GM12872 (cell line): Measurements from ENCODE around the gene LPP.

Experiments
- TF ChIP-seq, protein P1 (sequence below): IDR thresholded peaks from 3 replicates; pipeline ENCODE4 v1.5.1; 2011; ENCODE audit warnings: low read depth, mild to moderate bottlenecking, low read length, moderate library complexity; ENCODE audit not compliant: insufficient read depth

Gene LPP

GRCh38 chr3:188516515-188516914, 362.6 kb downstream of the LPP start:
- TF ChIP-seq, protein P1, sequence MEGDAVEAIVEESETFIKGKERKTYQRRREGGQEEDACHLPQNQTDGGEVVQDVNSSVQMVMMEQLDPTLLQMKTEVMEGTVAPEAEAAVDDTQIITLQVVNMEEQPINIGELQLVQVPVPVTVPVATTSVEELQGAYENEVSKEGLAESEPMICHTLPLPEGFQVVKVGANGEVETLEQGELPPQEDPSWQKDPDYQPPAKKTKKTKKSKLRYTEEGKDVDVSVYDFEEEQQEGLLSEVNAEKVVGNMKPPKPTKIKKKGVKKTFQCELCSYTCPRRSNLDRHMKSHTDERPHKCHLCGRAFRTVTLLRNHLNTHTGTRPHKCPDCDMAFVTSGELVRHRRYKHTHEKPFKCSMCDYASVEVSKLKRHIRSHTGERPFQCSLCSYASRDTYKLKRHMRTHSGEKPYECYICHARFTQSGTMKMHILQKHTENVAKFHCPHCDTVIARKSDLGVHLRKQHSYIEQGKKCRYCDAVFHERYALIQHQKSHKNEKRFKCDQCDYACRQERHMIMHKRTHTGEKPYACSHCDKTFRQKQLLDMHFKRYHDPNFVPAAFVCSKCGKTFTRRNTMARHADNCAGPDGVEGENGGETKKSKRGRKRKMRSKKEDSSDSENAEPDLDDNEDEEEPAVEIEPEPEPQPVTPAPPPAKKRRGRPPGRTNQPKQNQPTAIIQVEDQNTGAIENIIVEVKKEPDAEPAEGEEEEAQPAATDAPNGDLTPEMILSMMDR, result no peak

GRCh38 chr3:188518416-188518815, 364.5 kb downstream of the LPP start:
- TF ChIP-seq, protein P1, result no peak

- TF ChIP-seq, protein P1, result no peak
Measured at GRCh38 chr3:188518835-188519452, 365.0 kb downstream of the LPP start.

- TF ChIP-seq, protein P1, result no peak
Measured at GRCh38 chr3:188520466-188520865, 366.5 kb downstream of the LPP start.

GRCh38 chr3:188522115-188522514, 368.2 kb downstream of the LPP start:
- TF ChIP-seq, protein P1, result no peak

- TF ChIP-seq, protein P1, result no peak
Measured at GRCh38 chr3:188523291-188523690, 369.3 kb downstream of the LPP start.

DNA sequence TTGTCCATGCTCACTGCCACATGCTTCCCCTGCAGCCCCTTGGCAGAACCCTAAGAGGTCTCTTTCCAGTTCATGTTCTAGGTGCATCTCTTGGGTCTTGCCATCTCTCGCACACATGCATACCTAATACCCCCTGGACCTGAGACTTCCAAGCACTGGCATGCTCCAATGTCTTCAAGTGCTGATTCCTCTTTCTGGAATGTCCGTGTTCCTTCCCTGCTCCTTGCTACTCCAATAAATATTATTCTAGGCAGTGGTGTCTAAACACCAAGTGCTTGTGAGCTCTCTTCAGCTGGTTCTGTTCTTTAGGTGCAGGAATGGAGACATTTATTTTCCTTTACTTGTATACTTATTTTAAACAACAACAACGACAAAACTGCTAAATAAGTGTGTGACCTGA, 370.1 kb downstream of the LPP start:
- TF ChIP-seq, protein P1, result no peak
